HepG2 (cell line): ENCODE measurements around the gene IGF2BP3. TPM values are rescaled to one million over a fixed set of nuclear protein-coding genes. Genes with fewer than 3 reads are reported as not detected.

Experiments used
- FOXO1 ChIP-seq: sonication (generic); formaldehyde crosslinking; IDR thresholded peaks from 2 replicates; pipeline ENCODE4 v1.4.0; 2020; ENCODE audit warnings: missing genetic modification reagents
- HOXA3 ChIP-seq: sonication (generic); formaldehyde crosslinking; IDR thresholded peaks from 2 replicates; pipeline ENCODE4 v1.5.0; 2020; ENCODE audit warnings: missing genetic modification reagents
- KAT7 ChIP-seq: IDR thresholded peaks from 2 replicates; pipeline ENCODE4 v1.6.1; 2018; ENCODE audit warnings: borderline replicate concordance, missing compliant biosample characterization
- KDM6A ChIP-seq: IDR thresholded peaks from 2 replicates; pipeline ENCODE4 v1.6.1; 2016; ENCODE audit warnings: low read depth
- NCOR1 ChIP-seq: fragments of 200-600 bp; sonication (generic); IDR thresholded peaks from 2 replicates; pipeline ENCODE4 v1.7.0; 2017; ENCODE audit warnings: antibody characterized with exemption, low read length, borderline replicate concordance
- PTBP1 ChIP-seq: fragments of 200-400 bp; formaldehyde crosslinking; IDR thresholded peaks from 2 replicates; pipeline ENCODE4 v1.6.1; 2018; ENCODE audit warnings: low read length, low read depth; ENCODE audit not compliant: poor library complexity, severe bottlenecking
- SOX5 ChIP-seq: IDR thresholded peaks from 2 replicates; pipeline ENCODE4 v1.6.1; 2016; ENCODE audit warnings: borderline replicate concordance
- SRSF9 ChIP-seq: fragments of 200-400 bp; formaldehyde crosslinking; IDR thresholded peaks from 2 replicates; pipeline ENCODE4 v1.6.1; 2018; ENCODE audit warnings: borderline replicate concordance, mild to moderate bottlenecking, low read depth, low read length; ENCODE audit not compliant: insufficient read depth, poor library complexity, severe bottlenecking
- SSRP1 ChIP-seq: IDR thresholded peaks from 2 replicates; pipeline ENCODE4 v1.6.1; 2016; ENCODE audit warnings: control low read depth
- STAT5B ChIP-seq: sonication (generic); formaldehyde crosslinking; IDR thresholded peaks from 2 replicates; pipeline ENCODE4 v1.4.0; 2020; ENCODE audit warnings: missing genetic modification reagents
- TRAFD1 ChIP-seq: sonication (generic); formaldehyde crosslinking; IDR thresholded peaks from 2 replicates; pipeline ENCODE4 v1.5.1; 2020; ENCODE audit warnings: missing genetic modification reagents, mild to moderate bottlenecking, borderline replicate concordance
- ZBTB7B ChIP-seq: sonication (generic); formaldehyde crosslinking; IDR thresholded peaks from 2 replicates; pipeline ENCODE4 v1.4.0; 2020; ENCODE audit warnings: missing genetic modification reagents
- ZMAT5 ChIP-seq: sonication (generic); formaldehyde crosslinking; IDR thresholded peaks from 2 replicates; pipeline ENCODE4 v1.5.0; 2020; ENCODE audit warnings: mild to moderate bottlenecking, low read depth, missing genetic modification reagents, borderline replicate concordance
- ZNF547 ChIP-seq: sonication (generic); formaldehyde crosslinking; IDR thresholded peaks from 2 replicates; pipeline ENCODE4 v1.5.1; 2020; ENCODE audit warnings: mild to moderate bottlenecking, missing genetic modification reagents
- ZNF549 ChIP-seq: sonication (generic); formaldehyde crosslinking; IDR thresholded peaks from 2 replicates; pipeline ENCODE4 v1.5.0; 2020; ENCODE audit warnings: missing genetic modification reagents
- ZNF552 ChIP-seq: sonication (generic); formaldehyde crosslinking; IDR thresholded peaks from 2 replicates; pipeline ENCODE4 v1.9.0; 2022; ENCODE audit warnings: missing genetic modification reagents, mild to moderate bottlenecking, borderline replicate concordance
- ZNF766 ChIP-seq: sonication (generic); formaldehyde crosslinking; IDR thresholded peaks from 2 replicates; pipeline ENCODE4 v1.5.0; 2020; ENCODE audit warnings: missing genetic modification reagents, borderline replicate concordance
- polyA plus RNA-seq, 8 experiments: library from polyadenylated mRNA; depleted of rRNA in 3 of 8; stranded (reverse) in 7 of 8; unstranded in 1 of 8; fragments of >200 nt; fragmentation: Illumina TruSeq in 4 of 8; extraction: Trizol in 4 of 8; gene quantifications; 2 replicates each; pipeline versions ENCODE4 v1.2.1 to v1.2.3, GENCODE V29; 2011 to 2016; ENCODE audit warnings: low read depth in 4 of 8, missing spikeins in 1 of 8, mixed read lengths in 1 of 8; ENCODE audit not compliant: insufficient read depth in 1 of 8
- total RNA-seq, 5 experiments: library from RNA; depleted of rRNA; stranded (reverse); fragments of >200 nt; fragmentation: Illumina TruSeq; extraction: Trizol; gene quantifications; 2 replicates each; pipeline ENCODE4 v1.2.3, GENCODE V29; 2016; ENCODE audit warnings: low read depth in 1 of 5
- TF ChIP-seq, protein P1 (sequence below): sonication (generic); formaldehyde crosslinking; IDR thresholded peaks from 2 replicates; pipeline ENCODE4 v1.5.1; 2020; ENCODE audit warnings: mild to moderate bottlenecking, missing genetic modification reagents, moderate library complexity
- TF ChIP-seq, protein P2 (sequence below): sonication (generic); formaldehyde crosslinking; IDR thresholded peaks from 2 replicates; pipeline ENCODE4 v1.5.1; 2020; ENCODE audit warnings: mild to moderate bottlenecking, missing genetic modification reagents, borderline replicate concordance

IGF2BP3 gene
- total and polyA plus RNA-seq, 2 of the 13 experiments (the other 11 are each of a cell fraction or from before 2014, with no cell fraction given), result 37.7 to 39.5 TPM

- peak; percentile 62; the same call in 1 of the 2 replicates for TF ChIP-seq SOX5 (CRISPR knock-in tag)
- TF ChIP-seq FOXO1, result no peak
- TF ChIP-seq, protein P1, sequence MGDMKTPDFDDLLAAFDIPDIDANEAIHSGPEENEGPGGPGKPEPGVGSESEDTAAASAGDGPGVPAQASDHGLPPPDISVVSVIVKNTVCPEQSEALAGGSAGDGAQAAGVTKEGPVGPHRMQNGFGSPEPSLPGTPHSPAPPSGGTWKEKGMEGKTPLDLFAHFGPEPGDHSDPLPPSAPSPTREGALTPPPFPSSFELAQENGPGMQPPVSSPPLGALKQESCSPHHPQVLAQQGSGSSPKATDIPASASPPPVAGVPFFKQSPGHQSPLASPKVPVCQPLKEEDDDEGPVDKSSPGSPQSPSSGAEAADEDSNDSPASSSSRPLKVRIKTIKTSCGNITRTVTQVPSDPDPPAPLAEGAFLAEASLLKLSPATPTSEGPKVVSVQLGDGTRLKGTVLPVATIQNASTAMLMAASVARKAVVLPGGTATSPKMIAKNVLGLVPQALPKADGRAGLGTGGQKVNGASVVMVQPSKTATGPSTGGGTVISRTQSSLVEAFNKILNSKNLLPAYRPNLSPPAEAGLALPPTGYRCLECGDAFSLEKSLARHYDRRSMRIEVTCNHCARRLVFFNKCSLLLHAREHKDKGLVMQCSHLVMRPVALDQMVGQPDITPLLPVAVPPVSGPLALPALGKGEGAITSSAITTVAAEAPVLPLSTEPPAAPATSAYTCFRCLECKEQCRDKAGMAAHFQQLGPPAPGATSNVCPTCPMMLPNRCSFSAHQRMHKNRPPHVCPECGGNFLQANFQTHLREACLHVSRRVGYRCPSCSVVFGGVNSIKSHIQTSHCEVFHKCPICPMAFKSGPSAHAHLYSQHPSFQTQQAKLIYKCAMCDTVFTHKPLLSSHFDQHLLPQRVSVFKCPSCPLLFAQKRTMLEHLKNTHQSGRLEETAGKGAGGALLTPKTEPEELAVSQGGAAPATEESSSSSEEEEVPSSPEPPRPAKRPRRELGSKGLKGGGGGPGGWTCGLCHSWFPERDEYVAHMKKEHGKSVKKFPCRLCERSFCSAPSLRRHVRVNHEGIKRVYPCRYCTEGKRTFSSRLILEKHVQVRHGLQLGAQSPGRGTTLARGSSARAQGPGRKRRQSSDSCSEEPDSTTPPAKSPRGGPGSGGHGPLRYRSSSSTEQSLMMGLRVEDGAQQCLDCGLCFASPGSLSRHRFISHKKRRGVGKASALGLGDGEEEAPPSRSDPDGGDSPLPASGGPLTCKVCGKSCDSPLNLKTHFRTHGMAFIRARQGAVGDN (CRISPR knock-in tag), result no peak
- TF ChIP-seq, protein P2, sequence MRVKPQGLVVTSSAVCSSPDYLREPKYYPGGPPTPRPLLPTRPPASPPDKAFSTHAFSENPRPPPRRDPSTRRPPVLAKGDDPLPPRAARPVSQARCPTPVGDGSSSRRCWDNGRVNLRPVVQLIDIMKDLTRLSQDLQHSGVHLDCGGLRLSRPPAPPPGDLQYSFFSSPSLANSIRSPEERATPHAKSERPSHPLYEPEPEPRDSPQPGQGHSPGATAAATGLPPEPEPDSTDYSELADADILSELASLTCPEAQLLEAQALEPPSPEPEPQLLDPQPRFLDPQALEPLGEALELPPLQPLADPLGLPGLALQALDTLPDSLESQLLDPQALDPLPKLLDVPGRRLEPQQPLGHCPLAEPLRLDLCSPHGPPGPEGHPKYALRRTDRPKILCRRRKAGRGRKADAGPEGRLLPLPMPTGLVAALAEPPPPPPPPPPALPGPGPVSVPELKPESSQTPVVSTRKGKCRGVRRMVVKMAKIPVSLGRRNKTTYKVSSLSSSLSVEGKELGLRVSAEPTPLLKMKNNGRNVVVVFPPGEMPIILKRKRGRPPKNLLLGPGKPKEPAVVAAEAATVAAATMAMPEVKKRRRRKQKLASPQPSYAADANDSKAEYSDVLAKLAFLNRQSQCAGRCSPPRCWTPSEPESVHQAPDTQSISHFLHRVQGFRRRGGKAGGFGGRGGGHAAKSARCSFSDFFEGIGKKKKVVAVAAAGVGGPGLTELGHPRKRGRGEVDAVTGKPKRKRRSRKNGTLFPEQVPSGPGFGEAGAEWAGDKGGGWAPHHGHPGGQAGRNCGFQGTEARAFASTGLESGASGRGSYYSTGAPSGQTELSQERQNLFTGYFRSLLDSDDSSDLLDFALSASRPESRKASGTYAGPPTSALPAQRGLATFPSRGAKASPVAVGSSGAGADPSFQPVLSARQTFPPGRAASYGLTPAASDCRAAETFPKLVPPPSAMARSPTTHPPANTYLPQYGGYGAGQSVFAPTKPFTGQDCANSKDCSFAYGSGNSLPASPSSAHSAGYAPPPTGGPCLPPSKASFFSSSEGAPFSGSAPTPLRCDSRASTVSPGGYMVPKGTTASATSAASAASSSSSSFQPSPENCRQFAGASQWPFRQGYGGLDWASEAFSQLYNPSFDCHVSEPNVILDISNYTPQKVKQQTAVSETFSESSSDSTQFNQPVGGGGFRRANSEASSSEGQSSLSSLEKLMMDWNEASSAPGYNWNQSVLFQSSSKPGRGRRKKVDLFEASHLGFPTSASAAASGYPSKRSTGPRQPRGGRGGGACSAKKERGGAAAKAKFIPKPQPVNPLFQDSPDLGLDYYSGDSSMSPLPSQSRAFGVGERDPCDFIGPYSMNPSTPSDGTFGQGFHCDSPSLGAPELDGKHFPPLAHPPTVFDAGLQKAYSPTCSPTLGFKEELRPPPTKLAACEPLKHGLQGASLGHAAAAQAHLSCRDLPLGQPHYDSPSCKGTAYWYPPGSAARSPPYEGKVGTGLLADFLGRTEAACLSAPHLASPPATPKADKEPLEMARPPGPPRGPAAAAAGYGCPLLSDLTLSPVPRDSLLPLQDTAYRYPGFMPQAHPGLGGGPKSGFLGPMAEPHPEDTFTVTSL (CRISPR knock-in tag), result no peak
- TF ChIP-seq SRSF9, result no peak
- TF ChIP-seq SSRP1 (CRISPR knock-in tag), result no peak
- TF ChIP-seq KDM6A (CRISPR knock-in tag), result no peak
- no peak for TF ChIP-seq STAT5B (CRISPR knock-in tag)
- TF ChIP-seq PTBP1, result no peak
- no peak for TF ChIP-seq KAT7
- TF ChIP-seq ZNF766 (CRISPR knock-in tag), result no peak
- TF ChIP-seq NCOR1, result 0 out of 2 replicates have a peak, but pooled peaks have one; percentile 17
- TF ChIP-seq TRAFD1, result no peak
- no peak for TF ChIP-seq ZBTB7B
- TF ChIP-seq ZNF549 (CRISPR knock-in tag), result no peak
- no peak for TF ChIP-seq ZNF552
- no peak for TF ChIP-seq ZMAT5 (CRISPR knock-in tag)
- TF ChIP-seq ZNF547 (CRISPR knock-in tag), result no peak
- TF ChIP-seq HOXA3 (CRISPR knock-in tag), result no peak; the same call in 1 of the 2 replicates
These were observed 178.2 kb downstream of the IGF2BP3 start (continued) for GRCh38 chr7:23291957-23292560.
